Natural killer cell (primary cell): ENCODE results near the gene LEFTY1. TPM values are rescaled to one million over a fixed set of nuclear protein-coding genes. Genes with fewer than 3 reads are reported as not detected.

Experiments
- ATAC-seq, 3 donors: fragments of 150-1000 bp in 2 of 3; fragments of 200-7000 bp in 1 of 3; cut with Tn5 transposase; 1 replicate in 1 of 3; 2 replicates in 2 of 3; pipeline ENCODE4 v1.10.0; 2021; ENCODE audit warnings: mild to moderate bottlenecking in 2 of 3, moderate library complexity in 2 of 3
- DNase-seq, 2 donors: peaks; one replicate each; pipeline versions ENCODE4 v3.0.0 to v3.0.0-alpha.2; 2013 to 2021; ENCODE audit warnings: mixed read lengths in 1 of 2
- H3K27ac ChIP-seq: one replicate; pipeline ENCODE4 v1.5.1; 2013; ENCODE audit warnings: mild to moderate bottlenecking, low read length
- H3K27me3 ChIP-seq: one replicate; pipeline ENCODE4 v1.6.1; 2013; ENCODE audit warnings: low read length; ENCODE audit not compliant: control insufficient read depth, insufficient read depth
- H3K36me3 ChIP-seq: one replicate; pipeline ENCODE4 v1.6.1; 2013; ENCODE audit warnings: low read length; ENCODE audit not compliant: control insufficient read depth, insufficient read depth
- H3K4me1 ChIP-seq: one replicate; pipeline ENCODE4 v1.6.1; 2013; ENCODE audit warnings: low read length; ENCODE audit not compliant: control insufficient read depth, insufficient read depth
- H3K4me3 ChIP-seq: one replicate; pipeline ENCODE4 v1.5.1; 2013; ENCODE audit warnings: low read length
- H3K9me3 ChIP-seq: one replicate; pipeline ENCODE4 v1.6.1; 2013; ENCODE audit warnings: low read length; ENCODE audit not compliant: control insufficient read depth, insufficient read depth
- H3K27ac Mint-ChIP-seq, 2 donors: one replicate each; pipeline ENCODE4 v1.8.0; 2022; ENCODE audit warnings: mild to moderate bottlenecking in 2 of 2, mixed read lengths in 2 of 2, moderate library complexity in 1 of 2
- H3K27me3 Mint-ChIP-seq, 2 donors: one replicate each; pipeline ENCODE4 v1.8.0; 2022; ENCODE audit warnings: low read depth in 2 of 2, mixed read lengths in 2 of 2
- H3K36me3 Mint-ChIP-seq: one replicate; pipeline ENCODE4 v1.8.0; 2022; ENCODE audit warnings: mixed read lengths
- H3K4me1 Mint-ChIP-seq, 2 donors: one replicate each; pipeline ENCODE4 v1.8.0; 2022; ENCODE audit warnings: mixed read lengths in 2 of 2
- H3K4me3 Mint-ChIP-seq: one replicate; pipeline ENCODE4 v1.8.0; 2022; ENCODE audit warnings: mild to moderate bottlenecking, moderate library complexity, mixed read lengths
- H3K9me3 Mint-ChIP-seq, 2 donors: one replicate each; pipeline ENCODE4 v1.8.0; 2022; ENCODE audit warnings: mixed read lengths in 2 of 2
- WGBS: methylation state at CpG from one replicate; pipeline ENCODE4 v1.1.7; 2013; ENCODE audit warnings: missing lambda C conversion rate; ENCODE audit not compliant: insufficient coverage; 5-methylcytosine and 5-hydroxymethylcytosine counted together
- intact Hi-C: fragments of 100-400 bp; cut with micrococcal nuclease; formaldehyde crosslinking; loops from one replicate; pipeline ENCODE4 v1.14.2; 2022
- total RNA-seq, 4 donors: library from RNA; stranded (reverse); fragments of 120-200 nt in 1 of 4; gene quantifications; one replicate each; pipeline versions ENCODE4 v1.2.3 to v1.2.4, GENCODE V29; 2013 to 2022
- TF ChIP-seq, protein P1 (sequence below): fragments of 200-600 bp; IDR thresholded peaks from one replicate; pipeline ENCODE4 v1.8.0; 2022; ENCODE audit warnings: antibody characterized with exemption

LEFTY1 gene
- total RNA-seq, 3 donors from 2014 or later (not counting 1 experiment from before 2014, with no cell fraction given) = not detected

DNA sequence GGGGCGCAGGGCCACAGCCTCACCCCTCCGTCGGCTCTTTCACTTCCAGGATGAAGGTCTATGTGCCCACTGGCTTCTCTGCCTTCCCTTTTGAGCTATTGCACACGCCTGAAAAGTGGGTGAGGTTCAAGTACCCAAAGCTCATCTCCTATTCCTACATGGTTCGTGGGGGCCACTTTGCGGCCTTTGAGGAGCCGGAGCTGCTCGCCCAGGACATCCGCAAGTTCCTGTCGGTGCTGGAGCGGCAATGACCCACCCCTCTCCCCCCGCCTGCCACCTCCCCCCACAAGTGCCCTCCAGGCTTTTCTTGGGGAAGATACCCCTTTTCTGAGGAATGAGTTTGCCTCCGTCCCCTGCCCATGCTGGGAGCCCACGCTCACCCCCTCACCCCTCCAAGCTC is 43.8 kb downstream of the LEFTY1 start:
- intact Hi-C loops = loop anchor here (10.0 kb wide), 1 partner anchor 130 kb away; no protein-coding TSS in a partner anchor
- Mint-ChIP-seq H3K4me1 (peaks cover 24 to 47% of the 10 kb centered on the region in 2 donors), H3K4me3 (no peak overlapping the region), H3K36me3 (no peaks in the 10 kb centered on the region), H3K27me3 (no peaks in the 10 kb centered on the region), H3K27ac (no peak overlapping the region), H3K9me3 (no peaks in the 10 kb centered on the region)
- Histone ChIP-seq H3K27ac (no peak overlapping the region), H3K4me3 (no peak overlapping the region), H3K36me3 (peaks cover 18% of the 10 kb centered on the region), H3K9me3 (no peaks in the 10 kb centered on the region), H3K4me1 (peaks cover 43% of the 10 kb centered on the region), H3K27me3 (no peaks in the 10 kb centered on the region)
- ATAC-seq = no peak
- WGBS = 96% methylated on average over 13 of the region's 14 CpGs
- TF ChIP-seq, protein P1, sequence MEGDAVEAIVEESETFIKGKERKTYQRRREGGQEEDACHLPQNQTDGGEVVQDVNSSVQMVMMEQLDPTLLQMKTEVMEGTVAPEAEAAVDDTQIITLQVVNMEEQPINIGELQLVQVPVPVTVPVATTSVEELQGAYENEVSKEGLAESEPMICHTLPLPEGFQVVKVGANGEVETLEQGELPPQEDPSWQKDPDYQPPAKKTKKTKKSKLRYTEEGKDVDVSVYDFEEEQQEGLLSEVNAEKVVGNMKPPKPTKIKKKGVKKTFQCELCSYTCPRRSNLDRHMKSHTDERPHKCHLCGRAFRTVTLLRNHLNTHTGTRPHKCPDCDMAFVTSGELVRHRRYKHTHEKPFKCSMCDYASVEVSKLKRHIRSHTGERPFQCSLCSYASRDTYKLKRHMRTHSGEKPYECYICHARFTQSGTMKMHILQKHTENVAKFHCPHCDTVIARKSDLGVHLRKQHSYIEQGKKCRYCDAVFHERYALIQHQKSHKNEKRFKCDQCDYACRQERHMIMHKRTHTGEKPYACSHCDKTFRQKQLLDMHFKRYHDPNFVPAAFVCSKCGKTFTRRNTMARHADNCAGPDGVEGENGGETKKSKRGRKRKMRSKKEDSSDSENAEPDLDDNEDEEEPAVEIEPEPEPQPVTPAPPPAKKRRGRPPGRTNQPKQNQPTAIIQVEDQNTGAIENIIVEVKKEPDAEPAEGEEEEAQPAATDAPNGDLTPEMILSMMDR = no peak
- no peak for DNase-seq

DNA sequence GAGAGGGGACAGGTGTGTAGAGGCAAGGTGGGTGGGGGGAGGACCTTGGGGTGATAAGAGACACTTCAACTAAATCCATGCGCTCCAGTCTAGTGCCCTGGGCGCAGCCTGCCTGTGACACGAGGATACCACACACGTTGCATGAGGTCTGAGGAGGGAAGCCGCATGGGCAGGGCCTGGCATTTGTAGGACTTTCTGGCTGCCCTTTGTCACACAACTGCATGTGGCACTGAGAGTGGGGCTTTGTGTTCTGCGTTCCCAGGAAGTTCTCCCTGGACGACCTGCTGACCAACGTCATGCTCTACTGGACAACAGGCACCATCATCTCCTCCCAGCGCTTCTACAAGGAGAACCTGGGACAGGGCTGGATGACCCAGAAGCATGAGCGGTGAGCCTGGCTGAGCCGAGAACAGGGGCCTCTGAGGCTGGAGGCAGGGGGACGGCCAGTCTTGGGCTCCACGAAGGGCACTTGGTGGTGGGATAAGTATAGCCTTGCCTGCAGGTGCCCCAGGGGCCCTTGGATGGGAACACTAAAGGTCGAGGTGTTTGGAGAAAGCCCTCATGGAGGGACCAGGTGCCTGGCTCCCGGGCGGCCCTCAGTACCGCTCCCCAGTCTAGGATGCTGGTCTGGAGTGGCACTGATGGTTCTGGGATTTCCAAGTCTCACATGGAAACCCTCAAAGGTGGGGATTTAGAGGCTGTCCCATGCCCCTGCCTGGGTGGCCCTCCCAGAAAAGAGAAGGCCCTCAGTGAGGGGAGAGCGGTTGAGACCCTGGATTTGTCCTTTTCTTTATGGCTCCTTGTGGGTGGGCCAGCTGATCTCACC is 44.5 kb downstream of the LEFTY1 start:
- peaks cover 18% of the 10 kb centered on the region for H3K36me3 ChIP-seq

GRCh38 chr1:225843426-225843795 is 45.5 kb downstream of the LEFTY1 start:
- TF ChIP-seq, protein P1 = no peak
- no peak overlapping the region for H3K4me3 ChIP-seq
- Mint-ChIP-seq H3K27me3 (no peaks in the 10 kb centered on the region), H3K4me3 (no peak overlapping the region), H3K9me3 (no peaks in the 10 kb centered on the region), H3K27ac (peak overlapping the region in 1 of 2 donors; percentile 8), H3K4me1 (peaks cover 10 to 31% of the 10 kb centered on the region in 2 donors), H3K36me3 (no peaks in the 10 kb centered on the region)
- intact Hi-C loops = loop anchor here (10.0 kb wide), 1 partner anchor 131 kb away; no protein-coding TSS in a partner anchor
- H3K27ac ChIP-seq = no peak overlapping the region
- no peak for DNase-seq
- H3K36me3 ChIP-seq = peaks cover 16% of the 10 kb centered on the region
- H3K27me3 ChIP-seq = no peaks in the 10 kb centered on the region
- no peak for ATAC-seq
- no peaks in the 10 kb centered on the region for H3K9me3 ChIP-seq
- 92% methylated on average over 6 of the region's 6 CpGs for WGBS
- H3K4me1 ChIP-seq = peaks cover 26% of the 10 kb centered on the region

More for the DNA sequence above, 44.5 kb downstream of the LEFTY1 start:
- H3K27me3 ChIP-seq = no peaks in the 10 kb centered on the region
- intact Hi-C loops = loop anchor here (10.0 kb wide), 1 partner anchor 130 kb away; no protein-coding TSS in a partner anchor
- Mint-ChIP-seq H3K4me1 (peaks cover 18 to 40% of the 10 kb centered on the region in 2 donors), H3K4me3 (no peak overlapping the region), H3K27ac (peak overlapping the region in 1 of 2 donors; percentile 8), H3K9me3 (no peaks in the 10 kb centered on the region), H3K36me3 (no peaks in the 10 kb centered on the region), H3K27me3 (no peaks in the 10 kb centered on the region)
- H3K4me3 ChIP-seq = no peak overlapping the region
- H3K27ac ChIP-seq = no peak overlapping the region
- ATAC-seq (no peak), DNase-seq (no peak)
- no peaks in the 10 kb centered on the region for H3K9me3 ChIP-seq
- TF ChIP-seq, protein P1 = no peak
- H3K4me1 ChIP-seq = peaks cover 37% of the 10 kb centered on the region
- 94% methylated on average over 18 of the region's 18 CpGs for WGBS
